Sigmoid colon (tissue), 4 donors: ENCODE results near the gene FRY.

ENCODE experiments used
- EP300 ChIP-seq, 4 donors: sonication (generic); formaldehyde crosslinking; IDR thresholded peaks; one replicate each; pipeline ENCODE4 v1.6.1; 2017; ENCODE audit warnings: antibody characterized with exemption in 4 of 4
- POLR2A ChIP-seq, 2 donors: fragments of 450-650 bp; IDR thresholded peaks; one replicate each; pipeline ENCODE4 v1.6.1; 2016; ENCODE audit warnings: antibody characterized with exemption in 2 of 2, mild to moderate bottlenecking in 2 of 2, moderate library complexity in 2 of 2
- POLR2AphosphoS5 ChIP-seq, 4 donors: sonication (generic); formaldehyde crosslinking; IDR thresholded peaks; one replicate each; pipeline ENCODE4 v1.6.1; 2017; ENCODE audit warnings: antibody characterized with exemption in 4 of 4
- TF ChIP-seq, protein P1 (sequence below), 4 experiments: fragments of 450-650 bp in 3 of 4; fragments of 200-600 bp in 1 of 4; IDR thresholded peaks; one replicate each; pipeline ENCODE4 v1.5.1; 2016 to 2019; ENCODE audit warnings: antibody characterized with exemption in 4 of 4, mild to moderate bottlenecking in 3 of 4, moderate library complexity in 2 of 4

- TF ChIP-seq POLR2A (IDR thresholded peaks at IDR 0.05) (no peak), POLR2AphosphoS5 (IDR thresholded peaks at IDR 0.05) (no peak), EP300 (IDR thresholded peaks at IDR 0.05) (no peak)
- TF ChIP-seq, protein P1, sequence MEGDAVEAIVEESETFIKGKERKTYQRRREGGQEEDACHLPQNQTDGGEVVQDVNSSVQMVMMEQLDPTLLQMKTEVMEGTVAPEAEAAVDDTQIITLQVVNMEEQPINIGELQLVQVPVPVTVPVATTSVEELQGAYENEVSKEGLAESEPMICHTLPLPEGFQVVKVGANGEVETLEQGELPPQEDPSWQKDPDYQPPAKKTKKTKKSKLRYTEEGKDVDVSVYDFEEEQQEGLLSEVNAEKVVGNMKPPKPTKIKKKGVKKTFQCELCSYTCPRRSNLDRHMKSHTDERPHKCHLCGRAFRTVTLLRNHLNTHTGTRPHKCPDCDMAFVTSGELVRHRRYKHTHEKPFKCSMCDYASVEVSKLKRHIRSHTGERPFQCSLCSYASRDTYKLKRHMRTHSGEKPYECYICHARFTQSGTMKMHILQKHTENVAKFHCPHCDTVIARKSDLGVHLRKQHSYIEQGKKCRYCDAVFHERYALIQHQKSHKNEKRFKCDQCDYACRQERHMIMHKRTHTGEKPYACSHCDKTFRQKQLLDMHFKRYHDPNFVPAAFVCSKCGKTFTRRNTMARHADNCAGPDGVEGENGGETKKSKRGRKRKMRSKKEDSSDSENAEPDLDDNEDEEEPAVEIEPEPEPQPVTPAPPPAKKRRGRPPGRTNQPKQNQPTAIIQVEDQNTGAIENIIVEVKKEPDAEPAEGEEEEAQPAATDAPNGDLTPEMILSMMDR (IDR thresholded peaks at IDR 0.05), result no peak
Measured at GRCh38 chr13:32213626-32214025, 182.1 kb downstream of the FRY start.
